B cell (primary cell): ENCODE data around the gene NEU4. TPM values are rescaled to one million over a fixed set of nuclear protein-coding genes. Genes with fewer than 3 reads are reported as not detected.

Experiments used
- ATAC-seq: fragments of 200-7000 bp; cut with Tn5 transposase; one replicate; pipeline ENCODE4 v1.10.0; 2021; ENCODE audit warnings: low read depth, mild to moderate bottlenecking, moderate number of reproducible peaks, moderate library complexity
- CTCF ChIA-PET: fragments of 350-600 bp; sonication (Branson Sonifier 250); formaldehyde crosslinking; loops from one replicate; lab custom pipeline; 2021; ENCODE audit warnings: antibody characterized with exemption, inconsistent platforms; lab: Charles Lee
- POLR2A ChIA-PET: fragments of 350-600 bp; sonication (Branson Sonifier 250); formaldehyde crosslinking; loops from one replicate; lab custom pipeline; 2021; ENCODE audit warnings: antibody characterized with exemption; lab: Charles Lee
- DNase-seq: peaks from one replicate; pipeline ENCODE4 v3.0.0; 2013
- H2AFZ ChIP-seq: 2 replicates; pipeline ENCODE4 v1.6.1; 2012; ENCODE audit warnings: mild to moderate bottlenecking, low read depth, low read length; ENCODE audit not compliant: insufficient read depth, poor library complexity, severe bottlenecking
- H3K27ac ChIP-seq, 2 donors: 1 replicate in 1 of 2; 2 replicates in 1 of 2; pipeline ENCODE4 v1.5.1; 2012 to 2013; ENCODE audit warnings: low read length in 2 of 2, mild to moderate bottlenecking in 2 of 2, moderate library complexity in 1 of 2
- H3K27me3 ChIP-seq, 4 experiments: fragments of 200-600 bp in 1 of 4; sonication (generic) in 1 of 4; replicated peaks in 1 of 4; 1 replicate in 2 of 4; 2 replicates in 2 of 4; pipeline versions ENCODE4 v1.6.1 to v1.7.0; 2013 to 2016; ENCODE audit warnings: low read length in 3 of 4, mild to moderate bottlenecking in 2 of 4, mixed read lengths in 1 of 4, moderate library complexity in 1 of 4; ENCODE audit not compliant: insufficient read depth in 4 of 4, control insufficient read depth in 3 of 4; ENCODE audit errors: control extremely low read depth in 1 of 4
- H3K36me3 ChIP-seq, 2 experiments: replicated peaks in 1 of 2; 1 replicate in 1 of 2; 2 replicates in 1 of 2; pipeline versions ENCODE4 v1.6.1 to v1.7.1; 2013; ENCODE audit warnings: low read length in 1 of 2; ENCODE audit not compliant: insufficient read depth in 2 of 2, control insufficient read depth in 1 of 2; ENCODE audit errors: control extremely low read depth in 1 of 2, extremely low read depth in 1 of 2
- H3K4me1 ChIP-seq, 2 donors: fragments of 200-600 bp in 1 of 2; sonication (generic) in 1 of 2; 1 replicate in 1 of 2; 2 replicates in 1 of 2; pipeline versions ENCODE4 v1.5.1 to v1.6.1; 2013 to 2017; ENCODE audit warnings: low read length in 2 of 2; ENCODE audit not compliant: control insufficient read depth in 2 of 2, insufficient read depth in 2 of 2
- H3K4me2 ChIP-seq: replicated peaks from 2 replicates; pipeline ENCODE3; 2012; ENCODE audit warnings: mild to moderate bottlenecking, low read depth, low read length; ENCODE audit not compliant: poor library complexity, severe bottlenecking
- H3K4me3 ChIP-seq, 5 experiments: fragments of 200-600 bp in 1 of 5; sonication (generic) in 1 of 5; 1 replicate in 3 of 5; 2 replicates in 2 of 5; pipeline versions ENCODE4 v1.5.1 to v1.7.0; 2011 to 2016; ENCODE audit warnings: low read length in 4 of 5, mild to moderate bottlenecking in 4 of 5, low read depth in 2 of 5, control low read depth in 1 of 5, moderate library complexity in 1 of 5; ENCODE audit not compliant: insufficient read depth in 1 of 5; ENCODE audit errors: control extremely low read depth in 1 of 5, extremely low read depth in 1 of 5
- H3K79me2 ChIP-seq: fragments of 200-600 bp; sonication (generic); one replicate; pipeline ENCODE4 v1.6.0; 2016; ENCODE audit warnings: low read length; ENCODE audit not compliant: control insufficient read depth, insufficient read depth
- H3K9ac ChIP-seq: fragments of 200-600 bp; sonication (generic); 2 replicates; pipeline ENCODE4 v1.6.1; 2017; ENCODE audit warnings: mild to moderate bottlenecking, low read length, moderate library complexity
- H3K9me3 ChIP-seq, 3 donors: one replicate each; pipeline versions ENCODE4 v1.6.1 to v1.7.1; 2013; ENCODE audit warnings: low read length in 2 of 3; ENCODE audit not compliant: control insufficient read depth in 2 of 3, insufficient read depth in 1 of 3; ENCODE audit errors: control extremely low read depth in 1 of 3
- H4K20me1 ChIP-seq: 2 replicates; pipeline ENCODE4 v1.6.0; 2012; ENCODE audit warnings: mild to moderate bottlenecking, low read length; ENCODE audit not compliant: insufficient read depth, control insufficient read depth, poor library complexity, severe bottlenecking
- H3K27ac Mint-ChIP-seq: one replicate; pipeline ENCODE4 v1.8.0; 2021; ENCODE audit warnings: mixed read lengths
- H3K27me3 Mint-ChIP-seq: one replicate; pipeline ENCODE4 v1.8.0; 2021; ENCODE audit warnings: mixed read lengths
- H3K4me1 Mint-ChIP-seq: one replicate; pipeline ENCODE4 v1.8.0; 2021; ENCODE audit warnings: mixed read lengths
- H3K4me3 Mint-ChIP-seq: one replicate; pipeline ENCODE4 v1.8.0; 2021; ENCODE audit warnings: mixed read lengths
- H3K9me3 Mint-ChIP-seq: one replicate; pipeline ENCODE4 v1.8.0; 2022; ENCODE audit warnings: mixed read lengths; ENCODE audit not compliant: insufficient read depth
- CTCF ChIP-seq: fragments of 200-600 bp; IDR thresholded peaks from one replicate; pipeline ENCODE4 v1.8.0; 2022; ENCODE audit warnings: antibody characterized with exemption, mild to moderate bottlenecking
- EZH2 ChIP-seq: IDR thresholded peaks from 2 replicates; pipeline ENCODE4 v1.6.1; 2012; ENCODE audit warnings: borderline replicate concordance, low read depth, mild to moderate bottlenecking, moderate library complexity, low read length; ENCODE audit not compliant: insufficient read depth, poor library complexity, severe bottlenecking
- WGBS: methylation state at CpG from one replicate; pipeline ENCODE4 v1.1.5; 2013; ENCODE audit warnings: missing lambda C conversion rate; ENCODE audit not compliant: insufficient coverage; 5-methylcytosine and 5-hydroxymethylcytosine counted together
- intact Hi-C: fragments of 100-400 bp; cut with micrococcal nuclease; formaldehyde crosslinking; loops from one replicate; pipeline ENCODE4 v1.10.0; 2022
- polyA plus RNA-seq: library from polyadenylated mRNA; depleted of rRNA; stranded (reverse); fragments of >200 nt; gene quantifications from 2 replicates; pipeline ENCODE4 v1.2.3, GENCODE V29; 2012
- total RNA-seq, 2 donors: library from RNA; stranded (reverse); fragments of 120-200 nt in 1 of 2; gene quantifications; 1 replicate in 1 of 2; 2 replicates in 1 of 2; pipeline versions ENCODE4 v1.2.3 to v1.2.4, GENCODE V29; 2013 to 2022

Gene NEU4
- total and polyA plus RNA-seq, 2 donors (not counting 1 experiment from before 2014, with no cell fraction given) = 0.19 TPM; not detected in 1

- H3K4me2 ChIP-seq = no peak overlapping the region
- H3K4me3 Mint-ChIP-seq = no peak overlapping the region
- intact Hi-C loops = no loop called here
- H3K4me3 ChIP-seq = no peak overlapping the region
- H2AFZ ChIP-seq = no peak overlapping the region
- H3K27ac ChIP-seq = no peak overlapping the region
- CTCF ChIA-PET = no interaction called here
- peaks cover 0 to 11% (median 5%) of the 10 kb centered on the region in 3 donors for H3K9me3 ChIP-seq
- H3K27ac Mint-ChIP-seq = no peak overlapping the region
- H3K27me3 Mint-ChIP-seq = no peaks in the 10 kb centered on the region
- no peak for TF ChIP-seq CTCF
- no peak for TF ChIP-seq EZH2
- no peaks in the 10 kb centered on the region for H3K4me1 ChIP-seq
- no peaks in the 10 kb centered on the region for H4K20me1 ChIP-seq
- POLR2A ChIA-PET = no interaction called here
- H3K9ac ChIP-seq = no peak overlapping the region
- H3K27me3 ChIP-seq = no peaks in the 10 kb centered on the region
- no peaks in the 10 kb centered on the region for H3K9me3 Mint-ChIP-seq
- no peak for ATAC-seq
- peaks cover 0 to 2% of the 10 kb centered on the region in 2 experiments for H3K36me3 ChIP-seq
- WGBS = 90% methylated on average over 5 of the region's 13 CpGs
- no peaks in the 10 kb centered on the region for H3K79me2 ChIP-seq
- DNase-seq = no peak
- H3K4me1 Mint-ChIP-seq = no peaks in the 10 kb centered on the region
Observed at GRCh38 chr2:241762933-241763369, 46.0 kb upstream of the NEU4 start.

- DNase-seq (no peak), ATAC-seq (no peak)
- H3K4me1 ChIP-seq = no peaks in the 10 kb centered on the region
- CTCF ChIA-PET = no interaction called here
- Mint-ChIP-seq H3K4me1 (no peaks in the 10 kb centered on the region), H3K4me3 (no peak overlapping the region), H3K27me3 (no peaks in the 10 kb centered on the region), H3K27ac (no peak overlapping the region), H3K9me3 (no peaks in the 10 kb centered on the region)
- TF ChIP-seq CTCF (no peak), EZH2 (no peak)
- no peak overlapping the region for H2AFZ ChIP-seq
- no peak overlapping the region for H3K27ac ChIP-seq
- POLR2A ChIA-PET = no interaction called here
- no peak overlapping the region for H3K4me2 ChIP-seq
- H3K9me3 ChIP-seq = peaks cover 0 to 11% (median 5%) of the 10 kb centered on the region in 3 donors
- no peaks in the 10 kb centered on the region for H3K27me3 ChIP-seq
- peaks cover 0 to 2% of the 10 kb centered on the region in 2 experiments for H3K36me3 ChIP-seq
- 92% methylated on average over 7 of the region's 20 CpGs for WGBS
- intact Hi-C loops = no loop called here
- H3K79me2 ChIP-seq = no peaks in the 10 kb centered on the region
- no peak overlapping the region for H3K4me3 ChIP-seq
- no peak overlapping the region for H3K9ac ChIP-seq
- no peaks in the 10 kb centered on the region for H4K20me1 ChIP-seq
Observed at GRCh38 chr2:241763551-241764274, 45.3 kb upstream of the NEU4 start.
